ENCODE measurements around the gene KRTAP13-3. TPM values are rescaled to one million over a fixed set of nuclear protein-coding genes. Genes with fewer than 3 reads are reported as not detected.
A peak's percentile ranks its signal among the peaks of the same experiment; 100 is the strongest.

The KRTAP13-3 gene
- total RNA-seq, 1 experiment from 2014 or later, result not detected

GRCh38 chr21:30408782-30409494, 16.8 kb downstream of the KRTAP13-3 start:
- POLR2A ChIA-PET, result no interaction called here
- no peaks in the 10 kb centered on the region for H3K36me3 ChIP-seq (ENCODE audit: control insufficient read depth in 1 of 2, insufficient read depth in 2 of 2, low read length in 2 of 2)
- no peaks in the 10 kb centered on the region for H3K27me3 ChIP-seq (ENCODE audit: insufficient read depth, low read length)
- no peaks in the 10 kb centered on the region for H3K9me2 ChIP-seq (ENCODE audit: insufficient read depth)
- H2AFZ ChIP-seq (ENCODE audit: low read depth, low read length, poor library complexity, severe bottlenecking), result no peak overlapping the region
- no peak overlapping the region for H3K4me2 ChIP-seq (ENCODE audit: low read length)
- CTCF ChIA-PET, result no interaction called here
- ATAC-seq (no peak), DNase-seq (ENCODE audit: low read depth, low spot score) (peak; percentile 2)
- H3K27ac ChIP-seq (ENCODE audit: low read depth, low read length), result no peak overlapping the region
- H3K4me3 ChIP-seq (replicated peaks in 1 of 2; ENCODE audit: low read depth in 1 of 2, low read length in 2 of 2), result no peak overlapping the region
- RAD21 ChIA-PET (ENCODE audit: low non-redundant PET in 1 of 2, low total read pairs in 2 of 2, uncharacterized antibody in 2 of 2, unreplicated experiment in 2 of 2), result no interaction called here
- H3K9ac ChIP-seq (ENCODE audit: low read length), result no peak overlapping the region
- no peaks in the 10 kb centered on the region for H3K4me1 ChIP-seq (ENCODE audit: control insufficient read depth in 1 of 2, insufficient read depth in 2 of 2, low read length in 2 of 2)
- peaks cover 12 to 19% of the 10 kb centered on the region in 2 experiments; a peak in 3 of 4 replicates for H3K9me3 ChIP-seq (ENCODE audit: control insufficient read depth in 1 of 2, insufficient read depth in 1 of 2, low read depth in 1 of 2, low read length in 2 of 2)
- TF ChIP-seq SRF (IDR thresholded peaks at IDR 0.05; ENCODE audit: low read depth), result no peak
- no peak for TF ChIP-seq POLR2A (IDR thresholded peaks at IDR 0.05; ENCODE audit: borderline replicate concordance, extremely low read depth, insufficient read depth, insufficient read length)
- TF ChIP-seq MAX (IDR thresholded peaks at IDR 0.05), result no peak
- peak; percentile 21 for TF ChIP-seq TCF7L2 (IDR thresholded peaks at IDR 0.05; ENCODE audit: borderline replicate concordance, extremely low read depth, insufficient read depth, insufficient read length)
- H3K79me2 ChIP-seq (ENCODE audit: insufficient read depth, low read length), result no peaks in the 10 kb centered on the region
- no peaks in the 10 kb centered on the region for H4K20me1 ChIP-seq (ENCODE audit: insufficient read depth)
- intact Hi-C loops (cut with micrococcal nuclease), result no loop called here
- no TSS peak for BruUV-seq (replicated peaks)

GRCh38 chr21:30395731-30396130, 30.0 kb downstream of the KRTAP13-3 start, which contains the start of gene KRTAP13-1:
KRTAP13-1 (plus strand) TSS chr21:30396031; CDS start chr21:30396087, 56 bp downstream.
- no peaks in the 10 kb centered on the region for H3K36me3 ChIP-seq (ENCODE audit: control insufficient read depth in 1 of 2, insufficient read depth in 2 of 2, low read length in 2 of 2)
- H3K79me2 ChIP-seq (ENCODE audit: insufficient read depth, low read length), result no peaks in the 10 kb centered on the region
- ChIA-PET CTCF (no interaction called here), POLR2A (no interaction called here), RAD21 (ENCODE audit: low non-redundant PET in 1 of 2, low total read pairs in 2 of 2, uncharacterized antibody in 2 of 2, unreplicated experiment in 2 of 2) (no interaction called here)
- intact Hi-C loops (cut with micrococcal nuclease), result no loop called here
- no TSS peak for BruUV-seq (replicated peaks)
- H3K4me3 ChIP-seq (replicated peaks in 1 of 2; ENCODE audit: low read depth in 1 of 2, low read length in 2 of 2), result no peak within 1 kb of the TSS
- H3K27me3 ChIP-seq (ENCODE audit: insufficient read depth, low read length), result no peaks in the 10 kb centered on the region
- H4K20me1 ChIP-seq (ENCODE audit: insufficient read depth), result no peaks in the 10 kb centered on the region
- DNase-seq (ENCODE audit: low read depth, low spot score) (no peak), ATAC-seq (no peak)
- H2AFZ ChIP-seq (ENCODE audit: low read depth, low read length, poor library complexity, severe bottlenecking), result no peak within 1 kb of the TSS
- H3K4me1 ChIP-seq (ENCODE audit: control insufficient read depth in 1 of 2, insufficient read depth in 2 of 2, low read length in 2 of 2), result no peaks in the 10 kb centered on the region
- no peak within 1 kb of the TSS for H3K4me2 ChIP-seq (ENCODE audit: low read length)
- TF ChIP-seq SRF (IDR thresholded peaks at IDR 0.05; ENCODE audit: low read depth) (no peak), RAD21 (IDR thresholded peaks at IDR 0.05; ENCODE audit: low read depth) (no peak), ZNF274 (IDR thresholded peaks at IDR 0.05; ENCODE audit: low read depth, low read length) (no peak), ATF3 (IDR thresholded peaks at IDR 0.05) (no peak), POLR2AphosphoS5 (IDR thresholded peaks at IDR 0.05; ENCODE audit: low read depth, low read length) (no peak), EZH2 (IDR thresholded peaks at IDR 0.05) (no peak), EZH2phosphoT487 (IDR thresholded peaks at IDR 0.05; ENCODE audit: borderline replicate concordance) (no peak), ZFX (IDR thresholded peaks at IDR 0.05) (no peak), CBX3 (IDR thresholded peaks at IDR 0.05; ENCODE audit: low read depth) (no peak), TCF7L2 (IDR thresholded peaks at IDR 0.05; ENCODE audit: borderline replicate concordance, extremely low read depth, insufficient read depth, insufficient read length) (no peak), CEBPB (IDR thresholded peaks at IDR 0.05; ENCODE audit: low read depth) (no peak), MAX (IDR thresholded peaks at IDR 0.05) (no peak), ELF1 (IDR thresholded peaks at IDR 0.05; ENCODE audit: borderline replicate concordance, low read depth) (no peak), SP1 (IDR thresholded peaks at IDR 0.05; ENCODE audit: low read depth) (no peak), JUND (IDR thresholded peaks at IDR 0.05) (no peak), EGR1 (IDR thresholded peaks at IDR 0.05; ENCODE audit: low read depth) (no peak), YY1 (IDR thresholded peaks at IDR 0.05; ENCODE audit: extremely low read depth, insufficient replicate concordance, low read depth, low read length) (no peak)
- H3K9ac ChIP-seq (ENCODE audit: low read length), result no peak within 1 kb of the TSS
- H3K27ac ChIP-seq (ENCODE audit: low read depth, low read length), result no peak within 1 kb of the TSS
- peaks cover 3 to 26% of the 10 kb centered on the region in 2 experiments; a peak in 2 of 4 replicates for H3K9me3 ChIP-seq (ENCODE audit: control insufficient read depth in 1 of 2, insufficient read depth in 1 of 2, low read depth in 1 of 2, low read length in 2 of 2)
- H3K9me2 ChIP-seq (ENCODE audit: insufficient read depth), result no peaks in the 10 kb centered on the region

All from HCT116 (cell line).